COLO668 (cell line): Measurements from ENCODE around the gene TCF20.

Source experiments
- DNase-seq: peaks from one replicate; lab custom pipeline; 2025; ENCODE audit not compliant: unreplicated experiment; lab: John Stamatoyannopoulos, UW

Gene TCF20

DNA sequence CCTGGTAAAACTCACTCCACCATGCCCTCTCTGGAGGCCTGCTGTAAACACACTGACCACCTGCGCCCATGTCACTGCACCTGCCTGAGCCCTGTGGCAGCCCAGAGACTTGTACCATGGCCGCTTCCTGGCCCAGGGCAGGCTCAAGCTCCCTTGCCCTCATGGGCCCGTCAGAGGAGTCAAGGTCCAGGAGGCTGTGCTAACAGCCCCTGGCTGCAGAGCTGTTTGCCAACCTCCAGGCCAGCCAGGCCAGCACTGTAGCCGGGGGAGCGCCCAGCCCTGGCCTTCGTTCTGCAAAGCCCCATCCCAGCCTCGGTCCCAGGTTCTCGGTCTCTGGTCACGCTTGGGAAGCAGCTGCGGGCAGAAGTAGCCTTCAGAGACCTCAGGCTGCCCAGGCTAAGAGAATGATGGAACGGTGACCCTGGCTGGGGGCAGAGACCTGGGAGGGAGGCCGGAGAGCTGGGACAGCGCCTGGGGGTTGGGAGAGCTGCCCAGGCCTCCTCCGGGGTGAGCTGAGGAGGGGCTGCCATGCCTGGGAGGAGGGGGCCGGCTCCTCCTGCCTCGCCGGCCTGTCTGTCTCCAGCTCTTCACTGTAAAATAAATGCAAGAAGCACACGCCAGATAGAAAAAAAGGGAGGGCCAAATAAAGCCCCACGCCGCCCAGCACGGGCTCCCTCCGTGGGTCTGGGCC is 11.9 kb upstream of the TCF20 start:
- DNase-seq, result peak; percentile 65

DNA sequence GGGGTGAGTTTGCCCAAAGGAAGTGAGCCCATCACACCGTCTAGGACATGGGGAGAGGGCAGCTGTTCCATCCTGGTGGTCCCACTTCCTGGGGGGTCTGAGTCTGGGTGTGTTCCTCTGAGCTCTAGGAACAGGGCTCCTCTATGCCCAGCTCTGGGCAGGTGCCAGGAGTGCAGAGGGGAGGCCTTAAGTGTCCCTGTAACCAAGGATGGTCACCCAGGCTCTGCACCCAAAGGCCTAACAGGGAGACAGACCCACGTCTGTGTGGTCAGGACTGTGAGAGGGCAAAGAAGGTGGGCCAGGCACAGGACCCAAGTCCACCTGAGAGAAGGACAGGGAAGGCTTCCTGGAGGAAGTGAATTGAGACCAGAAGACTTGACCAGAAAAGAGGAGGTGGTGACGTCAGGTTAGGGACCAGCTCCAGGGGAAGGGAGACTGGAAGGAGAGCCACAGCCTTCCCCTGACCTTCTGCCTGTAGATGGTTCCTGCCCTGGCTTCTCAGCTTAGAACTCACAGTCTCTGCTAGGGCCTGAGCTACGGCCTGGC is 11.3 kb upstream of the TCF20 start:
- DNase-seq, result no peak

DNA sequence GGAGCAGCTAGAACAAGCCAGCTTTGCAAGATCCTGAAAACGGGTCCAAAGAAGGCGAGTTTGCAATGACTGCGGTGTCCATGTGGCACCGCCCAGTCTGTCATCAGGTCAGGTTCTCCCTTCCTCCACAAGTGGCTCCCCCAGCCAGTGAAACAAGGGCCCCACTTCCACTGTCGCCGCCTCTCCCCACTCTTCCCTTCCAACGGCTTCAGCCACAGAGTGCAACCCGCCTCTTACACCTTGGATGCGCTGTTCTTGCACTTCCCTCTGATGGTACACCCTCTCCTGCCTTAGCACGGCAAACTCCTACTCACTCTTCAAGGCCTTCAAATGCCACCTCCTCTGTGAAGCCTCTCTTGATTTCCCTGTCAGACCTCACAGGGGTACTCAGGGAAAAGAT is 10.8 kb upstream of the TCF20 start:
- no peak for DNase-seq

DNA sequence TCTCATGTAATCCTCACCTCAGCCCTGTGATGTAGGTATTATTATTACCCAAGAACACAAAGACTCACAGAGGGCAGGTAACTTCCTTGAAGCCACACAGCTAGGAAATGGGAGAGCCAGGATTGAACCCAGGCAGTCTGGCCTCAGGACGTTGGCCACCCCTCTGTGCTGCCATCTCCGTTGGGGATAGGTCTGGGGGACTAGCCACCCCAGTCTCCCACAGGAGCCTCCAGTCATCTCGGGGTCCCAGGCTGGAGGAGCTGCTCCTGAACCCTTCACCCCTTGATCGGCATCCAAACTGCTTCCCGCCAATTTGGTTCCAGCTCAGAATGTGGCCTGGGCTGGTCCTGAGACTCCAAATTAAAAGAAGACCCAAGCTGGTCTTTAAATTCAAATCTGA is 10.4 kb upstream of the TCF20 start:
- no peak for DNase-seq

DNA sequence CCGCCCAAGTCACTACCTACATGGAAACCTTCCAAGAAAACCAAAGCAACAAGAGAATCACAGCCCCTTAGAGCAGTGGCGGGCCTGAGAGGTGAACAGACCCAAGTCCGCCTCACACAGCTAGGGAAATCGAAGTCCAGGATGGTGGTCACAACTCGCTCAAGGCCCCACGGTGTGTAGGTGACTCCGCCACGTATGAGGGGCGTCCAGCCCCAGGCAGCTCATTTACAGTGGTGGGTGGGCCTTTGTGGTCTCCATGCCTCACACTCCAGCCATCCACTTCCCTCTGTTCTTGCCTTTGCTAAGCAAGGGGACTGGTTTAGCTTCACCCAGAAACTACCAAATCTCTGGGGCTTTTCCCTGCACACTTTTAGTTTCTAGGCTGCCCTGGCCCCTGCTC is 9.7 kb upstream of the TCF20 start:
- no peak for DNase-seq

DNA sequence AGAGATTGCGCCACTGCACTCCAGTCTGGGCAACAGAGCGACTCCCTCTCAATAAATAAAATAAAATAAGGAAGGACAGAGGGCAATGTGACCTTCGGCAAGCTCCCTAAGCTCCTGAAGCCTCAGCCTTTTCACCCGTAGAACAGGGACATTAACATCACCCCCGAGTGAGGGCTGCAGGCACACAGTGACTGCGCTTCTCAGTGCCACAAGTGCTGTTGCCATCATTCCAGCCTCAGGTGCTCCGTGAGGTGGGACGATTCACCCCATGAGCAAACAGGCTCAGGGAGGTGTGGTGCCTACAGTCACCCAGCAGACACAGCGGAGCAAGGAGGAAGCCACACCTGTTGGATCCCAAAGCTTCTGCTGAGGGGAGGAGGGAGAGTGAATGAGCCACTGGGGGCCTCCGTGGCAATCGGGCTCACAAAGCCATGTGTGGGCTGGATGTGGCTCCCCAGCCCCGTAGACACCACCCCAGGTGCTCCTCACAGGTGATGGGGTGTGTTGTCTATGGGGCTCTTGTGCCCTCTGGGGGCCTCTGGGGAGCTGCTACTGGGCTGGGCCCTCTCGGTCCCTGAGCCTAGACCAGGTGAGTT is 9.1 kb upstream of the TCF20 start:
- DNase-seq, result no peak

DNA sequence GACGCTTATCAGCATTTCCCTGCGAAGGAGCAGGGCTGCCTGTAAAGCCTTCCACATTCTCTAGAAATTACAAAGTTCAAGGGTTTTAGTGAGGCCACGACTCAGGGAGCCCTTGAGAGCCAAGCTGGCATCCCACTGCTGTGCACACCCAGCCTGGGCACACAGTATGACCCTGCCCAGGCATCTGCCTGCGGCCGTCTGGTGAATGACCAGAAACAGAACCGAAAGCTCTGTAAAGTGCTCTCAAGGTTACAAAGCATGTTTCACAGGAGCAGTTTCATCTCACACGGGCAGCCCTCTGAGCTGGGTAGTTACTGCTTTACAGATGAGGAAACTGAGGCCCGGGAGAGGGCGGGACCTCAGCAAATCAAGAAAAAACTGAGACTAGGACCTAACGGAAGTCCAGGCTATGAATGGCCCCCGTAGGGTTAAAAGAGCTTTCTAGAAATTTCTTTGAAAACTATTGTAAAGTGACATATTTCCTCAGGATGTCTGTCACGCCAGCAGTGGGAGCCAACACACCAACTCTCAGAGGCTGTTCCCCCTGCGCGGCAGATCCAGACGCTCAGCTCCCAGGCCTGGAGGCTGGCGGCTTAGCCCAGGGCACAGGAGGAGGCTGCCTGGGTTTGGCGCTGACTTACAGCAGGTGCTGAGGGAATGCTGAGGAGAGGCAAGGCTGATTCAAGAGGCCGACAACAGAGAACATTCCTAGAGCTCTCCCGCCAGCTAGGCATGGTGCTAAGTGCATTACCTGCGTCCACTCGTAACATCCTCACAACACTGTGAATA is 7.7 kb upstream of the TCF20 start:
- peak; percentile 56 for DNase-seq

DNA sequence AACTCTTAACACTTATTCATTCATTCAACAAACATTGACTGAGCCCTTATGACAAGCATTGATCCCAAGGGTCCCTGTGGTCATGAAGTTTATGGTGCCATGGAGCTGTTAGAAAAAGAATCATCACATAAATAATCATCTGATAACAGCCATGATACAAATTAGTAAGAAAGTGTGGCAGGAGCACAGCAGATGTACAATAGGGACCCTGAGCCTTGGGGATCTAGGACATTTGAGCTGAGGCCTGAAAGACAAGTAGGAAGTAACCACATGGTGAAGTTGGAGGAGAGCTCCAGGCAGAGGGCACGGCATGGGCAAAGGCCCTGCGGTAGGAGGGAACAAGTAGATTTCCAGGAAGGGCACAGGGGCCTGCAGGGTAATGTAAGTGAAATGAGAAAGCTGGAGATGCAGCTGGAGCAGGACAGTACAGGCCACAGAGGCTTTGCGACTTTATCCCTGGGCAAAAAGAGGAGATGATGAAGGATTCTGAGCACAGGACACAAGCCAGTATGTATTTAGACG is 6.8 kb upstream of the TCF20 start:
- DNase-seq, result no peak

DNA sequence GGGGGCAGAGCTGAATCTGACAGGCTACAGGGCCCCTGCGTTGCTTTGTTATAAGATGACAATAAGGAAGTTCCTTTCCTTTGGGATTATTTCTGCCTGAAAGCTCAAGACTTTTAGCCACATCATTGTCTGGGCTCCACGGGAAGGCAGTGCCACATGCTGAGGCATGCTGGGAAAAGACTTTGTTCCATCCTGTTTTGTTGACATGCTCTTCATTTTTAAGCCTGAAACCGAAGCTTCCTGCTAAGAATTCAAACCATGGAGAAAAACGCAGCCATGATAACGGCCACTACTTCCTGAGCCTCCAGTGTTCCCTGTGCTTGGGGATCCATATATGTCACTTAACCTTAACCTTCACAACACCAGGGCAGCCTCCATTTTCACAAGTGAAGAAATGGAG is 5.5 kb upstream of the TCF20 start:
- no peak for DNase-seq

DNA sequence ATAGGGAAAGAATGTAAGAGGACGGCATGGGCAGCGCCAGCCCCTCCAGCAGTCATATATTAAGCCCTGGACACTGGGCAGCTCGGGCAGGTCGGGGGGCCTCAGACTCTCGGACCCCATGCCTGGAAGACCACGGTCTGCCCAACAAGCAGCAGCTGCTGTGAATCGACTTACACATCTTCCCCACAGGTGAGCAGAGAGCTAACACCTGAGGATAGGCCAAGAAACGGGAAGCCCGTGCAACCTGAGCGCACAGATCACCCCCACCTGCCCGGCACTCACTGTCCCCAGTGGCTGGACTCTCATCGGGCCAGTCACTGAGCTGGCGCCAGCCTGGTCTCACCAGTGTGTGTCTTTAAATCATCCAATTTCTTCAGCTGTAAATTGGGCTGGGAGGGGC is 4.7 kb upstream of the TCF20 start:
- DNase-seq, result no peak

DNA sequence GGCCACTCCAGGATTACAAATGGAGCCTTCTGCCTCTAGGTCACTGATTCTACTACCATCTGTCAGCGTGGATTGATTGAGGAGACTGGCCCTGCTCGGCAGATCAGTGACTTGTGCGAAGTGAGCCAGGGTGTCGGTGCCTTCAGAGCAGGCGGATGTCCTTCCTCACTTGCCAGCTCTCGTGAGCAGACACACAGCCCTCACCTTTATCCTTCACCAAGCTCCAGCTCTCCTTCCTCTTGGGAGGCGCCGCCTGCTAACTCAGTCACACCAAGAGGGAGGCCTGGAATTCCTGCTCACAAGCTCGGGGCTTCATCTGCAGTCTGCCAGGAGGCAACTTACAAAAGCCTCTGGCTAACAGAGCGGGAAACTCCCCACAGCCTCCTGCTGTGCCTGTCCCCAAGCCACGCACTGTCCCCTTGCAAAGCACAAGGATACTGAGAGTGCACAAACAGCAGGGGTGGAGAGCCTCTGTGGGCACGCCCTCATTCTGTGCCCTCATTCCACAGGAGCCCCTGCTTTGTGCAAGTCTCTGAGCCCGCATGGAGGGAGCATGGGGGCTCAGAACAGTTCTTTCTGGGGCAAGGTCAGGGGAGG is 3.5 kb upstream of the TCF20 start:
- peak; percentile 39 for DNase-seq

DNA sequence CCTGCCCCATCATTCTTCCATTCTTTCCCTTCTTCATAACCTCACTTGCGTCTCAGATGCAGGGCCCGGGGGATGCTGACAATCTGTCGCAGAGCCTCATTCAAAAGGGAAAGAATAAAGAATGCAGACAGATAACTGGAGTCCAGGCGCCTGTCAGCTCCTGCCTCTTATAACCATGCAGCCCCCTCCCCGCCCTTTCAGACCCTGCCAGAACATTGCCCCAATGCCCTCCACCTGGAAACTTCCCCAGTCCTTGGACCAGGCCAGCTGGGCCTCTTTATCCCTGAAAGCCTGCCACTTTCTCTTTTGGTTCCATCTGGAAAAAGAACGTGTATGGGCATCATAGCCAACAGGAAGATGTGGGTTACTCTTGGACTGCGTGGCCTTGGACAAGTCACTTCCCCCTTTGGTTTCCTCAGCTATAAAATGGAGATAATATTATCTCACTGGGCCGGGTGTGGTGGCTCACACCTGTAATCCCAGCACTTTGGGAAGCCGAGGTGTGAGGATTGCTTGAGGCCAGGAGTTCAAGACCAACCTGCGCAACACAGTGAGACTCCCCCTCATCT is 2.1 kb upstream of the TCF20 start:
- no peak for DNase-seq

DNA sequence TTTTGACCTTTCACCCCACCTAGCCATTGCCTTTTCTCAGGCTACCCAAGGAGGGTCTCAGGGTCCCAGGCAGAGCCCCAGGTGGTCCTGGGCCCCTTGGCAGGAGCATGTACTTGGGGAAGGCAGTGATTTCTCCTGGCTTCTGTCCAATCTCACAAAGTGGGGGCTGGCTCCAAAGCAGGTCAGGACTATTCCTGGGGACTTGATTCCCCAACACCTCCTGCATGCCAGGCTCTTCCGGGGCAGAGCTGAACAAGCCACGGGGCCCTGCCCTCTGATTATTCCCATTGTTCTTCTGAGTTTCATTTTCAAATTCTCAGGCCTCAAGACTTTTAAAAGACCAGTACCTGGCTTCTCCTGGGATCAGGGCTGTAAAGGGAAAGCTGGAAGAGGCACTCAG is 1.5 kb upstream of the TCF20 start:
- DNase-seq, result no peak

DNA sequence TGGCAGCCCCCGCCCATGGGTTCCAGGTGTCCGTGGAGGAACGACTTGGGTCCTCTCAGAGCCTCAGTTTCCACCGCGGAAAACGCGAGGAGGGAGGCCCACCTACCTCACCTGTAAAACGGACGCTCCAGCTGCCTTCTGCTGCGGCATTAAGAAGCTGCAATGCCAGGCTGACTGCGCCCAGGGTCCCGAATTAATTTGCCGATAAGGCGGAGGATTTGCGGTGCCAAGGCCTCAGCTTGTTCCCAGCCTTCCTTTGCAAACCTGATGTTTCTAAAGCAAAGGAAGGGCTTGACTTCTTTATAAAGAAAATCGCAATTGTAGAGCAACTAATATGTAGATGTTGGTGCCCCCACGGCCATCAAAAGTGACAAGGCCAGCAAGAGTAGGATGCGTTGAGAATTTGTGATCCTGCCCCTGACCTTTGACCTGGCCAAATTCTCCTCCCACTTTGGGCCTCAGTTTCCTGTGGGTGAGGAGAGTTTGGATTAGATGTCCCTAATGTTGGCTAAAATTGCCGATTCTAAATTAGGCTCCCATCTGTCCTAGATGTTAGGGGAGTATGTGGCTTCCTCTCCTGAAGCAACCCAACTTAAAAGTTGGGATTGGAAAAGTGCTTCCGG is 849 bp upstream of the TCF20 start:
- DNase-seq, result no peak

DNA sequence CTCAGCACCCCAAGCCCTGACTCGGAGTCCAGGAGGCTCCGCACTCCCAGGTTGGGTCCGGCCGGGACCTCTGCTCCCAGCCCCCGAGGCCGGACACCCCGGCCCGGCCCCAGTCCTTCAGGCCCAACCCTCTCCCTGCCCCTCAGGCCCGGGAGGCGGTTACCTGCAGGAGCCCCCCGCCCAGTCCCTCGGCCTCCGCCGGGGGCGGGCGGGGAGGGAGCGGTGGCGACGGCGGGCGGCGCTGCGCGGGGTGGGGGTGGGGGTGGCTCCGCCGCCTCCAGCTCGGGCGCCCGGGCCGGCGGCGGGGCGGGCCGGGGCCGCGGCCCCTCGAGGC is 310 bp downstream of the TCF20 start:
- DNase-seq, result no peak

DNA sequence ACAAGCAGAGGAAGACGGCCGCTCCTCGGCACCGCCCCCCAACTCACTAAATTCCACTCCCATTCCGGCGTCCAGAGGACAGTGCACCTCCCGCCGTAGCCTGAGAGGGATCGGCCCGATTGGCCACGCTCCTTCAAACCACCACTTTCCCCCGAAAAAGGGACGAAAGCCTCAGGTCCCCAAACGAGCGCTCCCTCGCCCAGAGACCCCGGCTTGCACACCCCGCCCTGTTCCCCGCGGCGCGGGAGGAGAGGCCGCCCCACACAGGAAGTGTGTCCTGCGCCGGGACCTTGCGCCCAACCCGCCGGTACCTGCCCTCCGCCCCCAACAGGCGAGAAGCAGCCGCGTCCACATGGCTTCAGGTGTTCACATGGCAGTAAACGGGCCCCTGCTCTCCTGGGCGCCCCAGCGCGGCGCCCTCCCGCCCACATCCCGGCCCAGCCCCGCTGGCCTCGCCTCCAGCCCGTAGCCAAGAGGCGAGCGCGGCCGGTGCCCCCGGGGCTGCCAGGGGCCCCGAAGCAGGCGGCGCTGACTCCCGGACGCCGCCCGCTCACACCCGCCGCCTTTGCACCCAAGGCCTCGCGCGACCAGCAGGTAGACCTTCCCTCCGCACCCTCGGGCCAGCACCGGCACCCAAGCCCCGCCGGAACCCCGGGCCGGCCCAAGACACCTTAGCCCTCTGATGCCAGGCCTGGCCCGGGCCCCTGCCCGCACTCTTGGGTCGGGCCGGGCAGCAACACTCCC is 849 bp downstream of the TCF20 start:
- peak; percentile 80 for DNase-seq

DNA sequence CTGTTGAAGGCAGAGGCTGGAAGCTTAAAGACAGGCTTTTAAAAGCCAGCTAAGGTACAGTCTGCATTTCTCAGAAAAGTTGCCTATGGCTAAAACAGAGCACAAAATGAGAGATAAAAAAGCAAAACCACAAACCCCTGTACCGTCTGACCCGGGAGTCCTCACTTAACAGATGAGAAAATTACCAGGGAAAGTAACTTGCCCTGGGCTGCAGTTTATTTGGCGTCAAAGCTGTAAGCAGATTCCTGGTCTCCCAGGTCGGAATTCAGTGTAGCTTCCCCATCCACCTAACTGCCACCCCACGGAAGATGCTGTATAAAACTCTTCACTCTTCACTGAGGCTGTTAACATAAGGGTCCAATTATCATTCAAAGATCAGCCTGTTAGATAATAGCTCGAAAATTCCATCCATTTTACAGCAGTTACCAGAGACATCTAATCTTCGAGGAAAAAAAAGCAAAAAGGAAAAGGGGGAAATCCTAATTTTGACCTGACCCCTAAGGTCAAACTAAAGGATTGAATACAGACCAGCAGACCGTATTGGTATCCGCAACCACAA is 1.5 kb downstream of the TCF20 start:
- no peak for DNase-seq

DNA sequence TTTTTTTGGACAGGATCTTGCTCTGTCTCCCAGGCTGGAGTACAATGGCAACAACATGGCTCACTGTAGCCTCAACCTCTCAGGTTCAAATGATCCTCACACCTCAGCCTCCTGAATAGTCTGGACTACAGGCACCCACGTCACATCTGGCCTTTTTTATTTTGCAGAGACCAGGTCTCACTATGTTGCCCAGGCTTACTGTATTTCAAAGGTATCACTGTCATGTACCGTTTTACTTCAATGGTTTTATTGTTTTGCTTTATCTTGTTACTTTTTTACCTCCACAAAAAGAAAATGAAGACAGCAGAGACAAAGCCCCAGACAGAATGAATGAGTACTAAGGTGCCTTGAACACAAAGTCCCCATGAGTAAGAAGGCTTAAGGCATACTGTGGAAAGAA is 5.1 kb downstream of the TCF20 start:
- DNase-seq, result no peak

DNA sequence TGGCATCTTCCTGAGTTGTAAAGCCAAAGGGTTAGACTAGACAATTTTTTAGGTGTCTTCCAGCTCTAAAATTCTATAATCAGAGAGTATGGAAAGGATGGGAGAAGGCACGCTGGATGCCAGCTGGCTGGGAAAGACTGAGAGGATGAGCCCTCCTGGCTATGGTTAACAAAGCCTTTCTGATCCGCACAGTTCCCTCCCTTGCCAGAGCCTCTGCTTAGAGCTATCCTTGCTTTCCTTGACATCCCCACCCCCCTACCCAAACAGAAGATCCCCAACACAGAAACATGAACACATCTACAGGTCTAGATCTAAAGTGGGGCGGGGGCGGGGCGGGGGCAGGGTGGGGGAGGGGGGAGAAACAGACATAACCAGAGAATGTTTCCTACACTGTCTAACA is 6.5 kb downstream of the TCF20 start:
- DNase-seq, result no peak

DNA sequence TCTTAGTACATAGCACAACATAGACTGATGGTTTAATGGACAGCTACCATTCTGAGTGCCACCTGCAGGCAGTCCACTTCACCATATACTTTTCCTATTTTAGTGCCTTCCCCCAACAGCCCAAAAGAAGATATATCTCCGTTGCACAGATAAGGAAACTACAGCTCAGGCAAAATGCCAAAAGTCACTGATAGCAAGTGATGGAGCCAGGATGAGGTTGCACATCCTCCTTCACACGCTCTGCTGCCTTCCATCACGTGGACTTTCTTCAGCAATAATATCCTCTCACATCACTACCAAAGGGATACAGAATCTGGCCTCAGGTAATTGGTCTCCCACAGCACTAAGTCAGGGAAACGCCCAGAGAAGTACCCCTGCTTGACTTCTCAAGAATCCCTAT is 7.5 kb downstream of the TCF20 start:
- DNase-seq, result no peak
